Neutrophil (primary cell): Measurements from ENCODE around the gene SH3BP2.

Source experiments
- H3K27ac ChIP-seq: fragments of 200-600 bp; sonication (generic); 2 replicates; pipeline ENCODE4 v1.5.1; 2016; ENCODE audit warnings: mild to moderate bottlenecking, moderate library complexity
- H3K27me3 ChIP-seq: fragments of 200-600 bp; sonication (generic); 2 replicates; pipeline ENCODE4 v1.6.0; 2016; ENCODE audit warnings: mild to moderate bottlenecking
- H3K36me3 ChIP-seq: fragments of 200-600 bp; sonication (generic); 2 replicates; pipeline ENCODE4 v1.5.1; 2017
- H3K4me1 ChIP-seq, 2 experiments: fragments of 200-600 bp in 1 of 2; sonication (generic) in 1 of 2; 1 replicate in 1 of 2; 2 replicates in 1 of 2; pipeline versions ENCODE4 v1.5.1 to v1.6.1; 2013 to 2016; ENCODE audit warnings: low read depth in 1 of 2, low read length in 1 of 2, mild to moderate bottlenecking in 1 of 2, moderate library complexity in 1 of 2; ENCODE audit not compliant: control insufficient read depth in 1 of 2, insufficient read depth in 1 of 2
- H3K4me3 ChIP-seq, 2 experiments: fragments of 200-600 bp in 1 of 2; sonication (generic) in 1 of 2; 1 replicate in 1 of 2; 2 replicates in 1 of 2; pipeline ENCODE4 v1.5.1; 2013 to 2016; ENCODE audit warnings: low read depth in 1 of 2, low read length in 1 of 2, mild to moderate bottlenecking in 1 of 2, moderate library complexity in 1 of 2
- H3K9me3 ChIP-seq: fragments of 200-600 bp; sonication (generic); 2 replicates; pipeline ENCODE4 v1.5.1; 2016
- TF ChIP-seq, protein P1 (sequence below): fragments of 200-600 bp; sonication (generic); IDR thresholded peaks from 2 replicates; pipeline ENCODE4 v1.5.1; 2016; ENCODE audit warnings: antibody characterized with exemption

SH3BP2 gene

DNA sequence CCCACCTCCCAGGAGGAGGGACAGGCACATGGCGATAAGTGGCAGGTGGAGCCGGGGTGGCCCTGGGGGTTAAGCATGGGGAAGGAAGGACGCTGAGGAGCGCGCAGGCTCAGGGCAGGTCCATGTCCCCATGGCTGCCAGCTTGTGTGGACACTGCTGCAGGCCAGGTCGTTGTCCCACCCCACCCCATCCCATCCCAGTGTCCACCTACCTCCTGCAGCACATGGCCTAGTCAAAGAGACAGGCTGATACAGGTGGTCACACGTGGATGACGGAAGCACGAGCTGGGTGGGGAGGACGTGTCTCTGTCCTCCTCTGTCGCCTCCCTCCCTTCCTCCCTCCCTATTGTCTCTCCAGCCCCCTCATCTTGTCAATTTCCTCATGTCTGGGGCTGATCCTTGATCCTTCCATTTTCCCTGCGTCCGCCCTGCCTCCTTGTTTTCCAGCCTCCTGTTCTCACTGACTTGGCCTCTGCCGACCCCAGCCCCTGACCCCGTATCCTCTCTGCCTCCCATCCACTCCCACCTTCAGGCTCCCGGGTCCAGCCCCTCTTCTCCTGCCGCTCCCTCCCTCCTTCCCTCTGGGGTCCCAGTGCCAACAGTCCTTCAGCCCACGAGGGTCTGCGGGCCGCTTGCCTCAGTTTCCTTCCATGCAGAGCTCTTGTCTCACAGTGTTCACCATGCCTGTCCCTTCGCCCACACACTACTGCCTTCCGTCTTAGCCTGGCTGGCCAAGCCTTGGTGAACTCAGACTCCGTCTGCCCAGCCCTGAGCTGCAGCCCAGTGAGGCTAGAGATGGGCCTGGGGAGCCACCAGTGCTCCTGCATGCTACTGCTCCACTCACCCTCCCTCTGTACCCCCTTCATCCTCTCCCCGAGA, 35.2 kb downstream of the SH3BP2 start:
- TF ChIP-seq, protein P1, sequence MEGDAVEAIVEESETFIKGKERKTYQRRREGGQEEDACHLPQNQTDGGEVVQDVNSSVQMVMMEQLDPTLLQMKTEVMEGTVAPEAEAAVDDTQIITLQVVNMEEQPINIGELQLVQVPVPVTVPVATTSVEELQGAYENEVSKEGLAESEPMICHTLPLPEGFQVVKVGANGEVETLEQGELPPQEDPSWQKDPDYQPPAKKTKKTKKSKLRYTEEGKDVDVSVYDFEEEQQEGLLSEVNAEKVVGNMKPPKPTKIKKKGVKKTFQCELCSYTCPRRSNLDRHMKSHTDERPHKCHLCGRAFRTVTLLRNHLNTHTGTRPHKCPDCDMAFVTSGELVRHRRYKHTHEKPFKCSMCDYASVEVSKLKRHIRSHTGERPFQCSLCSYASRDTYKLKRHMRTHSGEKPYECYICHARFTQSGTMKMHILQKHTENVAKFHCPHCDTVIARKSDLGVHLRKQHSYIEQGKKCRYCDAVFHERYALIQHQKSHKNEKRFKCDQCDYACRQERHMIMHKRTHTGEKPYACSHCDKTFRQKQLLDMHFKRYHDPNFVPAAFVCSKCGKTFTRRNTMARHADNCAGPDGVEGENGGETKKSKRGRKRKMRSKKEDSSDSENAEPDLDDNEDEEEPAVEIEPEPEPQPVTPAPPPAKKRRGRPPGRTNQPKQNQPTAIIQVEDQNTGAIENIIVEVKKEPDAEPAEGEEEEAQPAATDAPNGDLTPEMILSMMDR: no peak
- no peak overlapping the region for H3K4me3 ChIP-seq
- H3K27ac ChIP-seq: no peak overlapping the region
- no peaks in the 10 kb centered on the region for H3K9me3 ChIP-seq
- peaks cover 100% of the 10 kb centered on the region for H3K36me3 ChIP-seq
- no peaks in the 10 kb centered on the region for H3K27me3 ChIP-seq
- no peaks in the 10 kb centered on the region for H3K4me1 ChIP-seq

DNA sequence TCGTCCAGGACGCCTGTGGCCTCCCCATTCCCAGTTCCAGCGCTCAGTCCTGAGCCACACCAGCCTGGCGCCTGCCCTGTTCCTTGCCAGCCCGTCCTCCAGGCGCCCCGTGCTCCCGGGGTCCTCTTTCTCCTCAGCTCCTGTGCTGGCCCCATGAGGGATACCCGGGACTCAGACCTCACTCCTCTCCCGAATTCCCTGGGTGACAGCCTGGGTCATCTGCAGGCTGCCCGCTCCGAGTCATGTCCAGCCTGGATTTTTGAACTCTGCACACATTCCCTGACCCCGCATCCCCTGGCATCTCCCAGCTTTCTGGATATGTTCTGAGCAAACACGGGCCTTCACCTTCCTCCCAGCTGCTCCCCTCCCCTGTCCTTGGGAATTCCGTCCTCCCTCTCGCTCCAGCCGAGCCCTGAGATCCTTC, 35.9 kb downstream of the SH3BP2 start:
- Histone ChIP-seq H3K27me3 (no peaks in the 10 kb centered on the region), H3K36me3 (peaks cover 100% of the 10 kb centered on the region), H3K4me3 (no peak overlapping the region), H3K9me3 (no peaks in the 10 kb centered on the region), H3K27ac (no peak overlapping the region), H3K4me1 (no peaks in the 10 kb centered on the region)
- TF ChIP-seq, protein P1: no peak

DNA sequence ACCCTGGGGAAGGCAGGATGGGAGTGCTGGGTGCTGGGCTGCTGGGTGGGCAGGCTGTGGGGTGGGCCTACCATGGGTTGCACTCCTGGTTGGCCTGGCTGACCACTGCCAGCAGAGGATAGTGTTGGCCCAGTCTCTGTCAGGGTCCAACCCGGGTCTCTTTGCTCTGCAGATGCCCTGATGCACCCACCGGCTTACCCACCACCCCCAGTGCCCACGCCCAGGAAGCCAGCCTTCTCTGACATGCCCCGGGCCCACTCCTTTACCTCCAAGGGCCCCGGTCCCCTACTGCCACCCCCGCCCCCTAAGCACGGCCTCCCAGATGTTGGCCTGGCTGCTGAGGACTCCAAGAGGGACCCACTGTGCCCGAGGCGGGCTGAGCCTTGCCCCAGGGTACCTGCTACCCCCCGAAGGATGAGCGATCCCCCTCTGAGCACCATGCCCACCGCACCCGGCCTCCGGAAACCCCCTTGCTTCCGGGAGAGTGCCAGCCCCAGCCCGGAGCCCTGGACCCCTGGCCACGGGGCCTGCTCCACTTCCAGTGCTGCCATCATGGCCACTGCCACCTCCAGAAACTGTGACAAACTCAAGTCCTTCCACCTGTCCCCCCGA, 36.5 kb downstream of the SH3BP2 start:
- Histone ChIP-seq H3K27ac (no peak overlapping the region), H3K4me1 (peaks cover 0 to 1% of the 10 kb centered on the region in 2 experiments), H3K36me3 (peaks cover 100% of the 10 kb centered on the region), H3K9me3 (no peaks in the 10 kb centered on the region), H3K4me3 (no peak overlapping the region), H3K27me3 (no peaks in the 10 kb centered on the region)
- TF ChIP-seq, protein P1: no peak

DNA sequence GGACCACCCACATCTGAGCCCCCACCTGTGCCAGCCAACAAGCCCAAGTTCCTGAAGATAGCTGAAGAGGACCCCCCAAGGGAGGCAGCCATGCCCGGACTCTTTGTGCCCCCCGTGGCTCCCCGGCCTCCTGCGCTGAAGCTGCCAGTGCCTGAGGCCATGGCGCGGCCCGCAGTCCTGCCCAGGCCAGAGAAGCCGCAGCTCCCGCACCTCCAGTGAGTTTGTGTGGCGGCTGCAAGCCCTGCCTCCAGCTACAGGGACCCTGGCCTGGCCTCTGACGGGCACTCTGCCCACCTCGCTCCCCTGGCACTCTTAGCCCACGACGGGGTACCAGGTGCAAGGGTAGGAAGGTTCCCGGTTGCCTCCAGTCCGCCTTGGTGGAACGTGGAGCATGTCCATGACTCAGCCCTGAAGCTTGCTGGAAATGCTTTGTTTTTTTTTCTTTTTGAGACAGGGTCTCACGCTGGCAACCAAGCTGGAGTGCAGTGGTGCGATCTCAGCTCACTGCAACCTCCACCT, 37.1 kb downstream of the SH3BP2 start:
- peaks cover 100% of the 10 kb centered on the region for H3K36me3 ChIP-seq
- TF ChIP-seq, protein P1: no peak
- H3K4me3 ChIP-seq: no peak overlapping the region
- peaks cover under 1 to 7% of the 10 kb centered on the region in 2 experiments for H3K4me1 ChIP-seq
- H3K9me3 ChIP-seq: no peaks in the 10 kb centered on the region
- H3K27ac ChIP-seq: no peak overlapping the region
- no peaks in the 10 kb centered on the region for H3K27me3 ChIP-seq

DNA sequence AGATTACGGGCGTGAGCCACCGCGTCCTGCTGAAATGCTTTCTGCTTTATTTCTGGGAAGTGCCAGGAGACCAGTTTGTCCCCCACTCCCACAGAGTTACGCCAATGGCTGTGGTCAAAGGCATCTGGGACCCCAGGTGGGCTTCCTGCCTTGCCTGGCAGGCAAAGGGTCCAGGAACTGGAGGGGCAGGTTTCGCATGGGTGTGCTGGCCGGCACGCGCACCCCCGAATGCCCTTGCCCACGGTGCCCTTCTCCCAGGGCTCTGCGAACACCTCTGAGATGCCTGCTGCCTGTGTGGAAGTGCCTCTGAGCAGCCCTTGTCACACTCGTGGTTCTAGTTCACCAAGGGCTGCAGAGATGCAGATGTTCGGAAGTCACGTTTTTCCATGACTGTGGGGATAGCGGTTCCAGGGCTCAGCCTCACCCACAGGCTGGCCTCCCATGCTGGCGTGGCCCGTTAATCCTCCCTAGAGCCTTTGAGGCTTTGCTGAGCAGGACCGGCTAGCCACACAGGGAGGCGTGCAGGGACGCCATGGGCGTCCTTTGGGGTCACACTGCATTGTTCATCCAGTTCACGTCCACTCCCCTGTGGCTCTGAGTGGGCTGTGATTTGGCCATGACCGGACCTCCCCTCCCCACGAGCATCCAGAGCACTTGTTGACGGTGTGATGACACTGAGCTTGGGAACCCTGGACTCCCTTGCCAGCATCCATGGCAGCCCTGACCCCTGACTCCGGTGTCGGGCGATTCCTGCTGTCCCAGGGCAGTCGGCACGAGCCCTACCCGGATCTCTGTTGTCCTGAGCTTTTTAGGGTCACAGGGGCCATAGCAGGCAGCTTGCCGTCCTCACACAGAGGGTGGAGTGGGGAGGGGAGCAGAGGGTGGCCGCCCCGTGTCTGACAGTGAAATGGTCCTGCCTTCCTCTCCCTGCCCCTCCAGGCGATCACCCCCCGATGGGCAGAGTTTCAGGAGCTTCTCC, 38.0 kb downstream of the SH3BP2 start:
- H3K9me3 ChIP-seq: no peaks in the 10 kb centered on the region
- H3K4me3 ChIP-seq: no peak overlapping the region
- peaks cover 4 to 10% of the 10 kb centered on the region in 2 experiments for H3K4me1 ChIP-seq
- no peak overlapping the region for H3K27ac ChIP-seq
- TF ChIP-seq, protein P1: no peak
- H3K36me3 ChIP-seq: peaks cover 100% of the 10 kb centered on the region
- H3K27me3 ChIP-seq: no peaks in the 10 kb centered on the region
